K562 (cell line): ENCODE data around the gene PCK1. TPM values are rescaled to one million over a fixed set of nuclear protein-coding genes. Genes with fewer than 3 reads are reported as not detected.

Experiments used
- ELF2 ChIP-seq: fragments of 250-450 bp; sonication (Bioruptor Pico); IDR thresholded peaks from 2 replicates; pipeline ENCODE4 v1.5.0; 2021; ENCODE audit warnings: mild to moderate bottlenecking
- FOXP1 ChIP-seq: sonication (generic); formaldehyde crosslinking; IDR thresholded peaks from 2 replicates; pipeline ENCODE4 v1.8.0; 2022; ENCODE audit warnings: mild to moderate bottlenecking, missing genetic modification reagents
- GABPB1 ChIP-seq: sonication (generic); formaldehyde crosslinking; IDR thresholded peaks from 2 replicates; pipeline ENCODE4 v1.8.0; 2022; ENCODE audit warnings: mild to moderate bottlenecking, missing genetic modification reagents
- ID3 ChIP-seq, 2 experiments: fragments of 250-450 bp in 1 of 2; fragments of 450-650 bp in 1 of 2; sonication (Bioruptor Pico) in 1 of 2; IDR thresholded peaks; 2 replicates each; pipeline versions ENCODE4 v1.6.1 to v1.8.0; 2016 to 2021; ENCODE audit warnings: mild to moderate bottlenecking in 2 of 2, moderate library complexity in 2 of 2, missing compliant biosample characterization in 1 of 2, missing genetic modification characterization in 1 of 2
- NFRKB ChIP-seq: fragments of 450-650 bp; IDR thresholded peaks from 2 replicates; pipeline ENCODE4 v1.6.1; 2016; ENCODE audit warnings: low read depth
- NR2F6 ChIP-seq: fragments of 450-650 bp; formaldehyde crosslinking; IDR thresholded peaks from 2 replicates; pipeline ENCODE4 v1.4.0; 2020; ENCODE audit warnings: mild to moderate bottlenecking
- POLR2A ChIP-seq: fragments of 450-650 bp; conservative IDR thresholded peaks from 2 replicates; pipeline ENCODE4 v1.6.1; 2016
- ZBTB40 ChIP-seq, 2 experiments: fragments of 450-650 bp in 1 of 2; sonication (generic) in 1 of 2; formaldehyde crosslinking in 1 of 2; IDR thresholded peaks; 2 replicates each; pipeline versions ENCODE4 v1.7.1 to v1.9.0; 2016 to 2022; ENCODE audit warnings: inconsistent platforms in 1 of 2, mild to moderate bottlenecking in 1 of 2, missing genetic modification reagents in 1 of 2
- polyA plus RNA-seq, 8 experiments: library from polyadenylated mRNA; depleted of rRNA in 4 of 8; stranded (reverse) in 5 of 8; unstranded in 3 of 8; fragments of >200 nt; fragmentation: Nextera tagmentation in 2 of 8; fragmentation: Illumina TruSeq in 1 of 8; extraction: Ambion mirVana in 2 of 8; extraction: Trizol in 1 of 8; gene quantifications; 2 replicates each; pipeline versions ENCODE4 v1.2.1 to v1.2.3, GENCODE V29; 2011 to 2014; ENCODE audit warnings: inconsistent platforms in 1 of 8, missing spikeins in 1 of 8
- total RNA-seq, 7 experiments: library from RNA; depleted of rRNA in 6 of 7; stranded (reverse); fragments of >200 nt in 6 of 7; fragmentation: Illumina TruSeq in 2 of 7; extraction: Trizol in 2 of 7; gene quantifications; 2 replicates each; pipeline versions ENCODE4 v1.2.1 to v1.2.3, GENCODE V29; 2011 to 2021; ENCODE audit warnings: low replicate concordance in 1 of 7

PCK1 gene
- total and polyA plus RNA-seq, 9 of the 15 experiments (the other 6 are each of a cell fraction or from before 2014, with no cell fraction given) = 0.05 to 0.73 (median 0.15) TPM

- TF ChIP-seq ZBTB40 (IDR thresholded peaks at IDR 0.05) = no peak
- no peak for TF ChIP-seq ZBTB40 (CRISPR knock-in tag; IDR thresholded peaks at IDR 0.05)
- TF ChIP-seq NFRKB = no peak
- no peak for TF ChIP-seq NR2F6 (CRISPR knock-in tag)
- no peak for TF ChIP-seq FOXP1 (CRISPR knock-in tag)
- no peak for TF ChIP-seq ID3 (CRISPR knock-in tag; IDR thresholded peaks at IDR 0.05)
- TF ChIP-seq ID3 (tag; IDR thresholded peaks at IDR 0.05) = no peak
- no peak for TF ChIP-seq ELF2 (CRISPR knock-in tag)
- TF ChIP-seq GABPB1 (CRISPR knock-in tag) = no peak
- no peak for TF ChIP-seq POLR2A
Observed at GRCh38 chr20:57598491-57598890, 37.6 kb downstream of the PCK1 start (continued).
